Nephron (organoid): ENCODE results near the gene C2orf72.

Experiments used
- H3K27ac Mint-ChIP-seq, 3 experiments: 2 replicates each; pipeline ENCODE4 v1.8.0; 2020; ENCODE audit warnings: mixed read lengths in 3 of 3, mild to moderate bottlenecking in 2 of 3, moderate library complexity in 1 of 3
- H3K27me3 Mint-ChIP-seq: 2 replicates; pipeline ENCODE4 v1.8.0; 2021; ENCODE audit warnings: low read depth, mild to moderate bottlenecking, moderate library complexity, mixed read lengths
- H3K36me3 Mint-ChIP-seq: 2 replicates; pipeline ENCODE4 v1.8.0; 2020; ENCODE audit warnings: low read depth, mixed read lengths
- H3K4me1 Mint-ChIP-seq: 2 replicates; pipeline ENCODE4 v1.8.0; 2020; ENCODE audit warnings: mixed read lengths
- H3K4me3 Mint-ChIP-seq, 3 experiments: 2 replicates each; pipeline ENCODE4 v1.8.0; 2020; ENCODE audit warnings: mild to moderate bottlenecking in 3 of 3, mixed read lengths in 3 of 3, moderate library complexity in 2 of 3
- H3K9me3 Mint-ChIP-seq: 2 replicates; pipeline ENCODE4 v1.8.0; 2020; ENCODE audit warnings: mixed read lengths
- TF ChIP-seq, protein P1 (sequence below), 3 experiments: fragments of 200-600 bp; sonication (generic); IDR thresholded peaks; one replicate each; pipeline ENCODE4 v1.5.0; 2021; ENCODE audit warnings: antibody characterized with exemption in 3 of 3; ENCODE audit not compliant: unreplicated experiment in 3 of 3

The C2orf72 gene

DNA sequence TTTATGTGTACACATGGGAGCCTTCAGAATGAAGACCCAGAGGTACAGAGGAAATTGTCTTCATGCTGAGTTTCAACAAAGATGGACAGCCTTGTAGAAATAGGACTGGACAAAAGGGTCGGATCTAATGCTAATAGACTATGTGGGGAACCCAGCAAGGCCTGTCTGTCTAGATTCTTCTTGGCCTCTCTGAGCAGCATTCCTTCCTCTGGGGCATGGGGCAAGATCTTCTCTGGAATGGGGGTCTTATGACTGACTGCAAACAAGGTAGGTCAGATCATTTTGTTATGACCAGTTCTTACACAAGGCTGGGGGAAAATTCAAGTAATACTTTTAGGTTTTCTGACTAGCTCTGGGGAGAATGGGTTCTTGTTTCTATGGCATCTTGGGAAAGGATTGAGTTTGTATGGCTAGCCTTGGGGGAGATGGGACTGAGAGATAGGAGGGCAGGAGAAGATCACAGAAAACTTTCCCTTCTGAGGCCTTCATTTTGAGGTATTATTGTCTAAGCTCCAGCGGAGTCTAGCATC, 27.1 kb upstream of the C2orf72 start:
- peaks cover 3% of the 10 kb centered on the region for H3K9me3 Mint-ChIP-seq
- H3K27ac Mint-ChIP-seq = no peak overlapping the region
- H3K4me3 Mint-ChIP-seq = no peak overlapping the region
- TF ChIP-seq, protein P1, sequence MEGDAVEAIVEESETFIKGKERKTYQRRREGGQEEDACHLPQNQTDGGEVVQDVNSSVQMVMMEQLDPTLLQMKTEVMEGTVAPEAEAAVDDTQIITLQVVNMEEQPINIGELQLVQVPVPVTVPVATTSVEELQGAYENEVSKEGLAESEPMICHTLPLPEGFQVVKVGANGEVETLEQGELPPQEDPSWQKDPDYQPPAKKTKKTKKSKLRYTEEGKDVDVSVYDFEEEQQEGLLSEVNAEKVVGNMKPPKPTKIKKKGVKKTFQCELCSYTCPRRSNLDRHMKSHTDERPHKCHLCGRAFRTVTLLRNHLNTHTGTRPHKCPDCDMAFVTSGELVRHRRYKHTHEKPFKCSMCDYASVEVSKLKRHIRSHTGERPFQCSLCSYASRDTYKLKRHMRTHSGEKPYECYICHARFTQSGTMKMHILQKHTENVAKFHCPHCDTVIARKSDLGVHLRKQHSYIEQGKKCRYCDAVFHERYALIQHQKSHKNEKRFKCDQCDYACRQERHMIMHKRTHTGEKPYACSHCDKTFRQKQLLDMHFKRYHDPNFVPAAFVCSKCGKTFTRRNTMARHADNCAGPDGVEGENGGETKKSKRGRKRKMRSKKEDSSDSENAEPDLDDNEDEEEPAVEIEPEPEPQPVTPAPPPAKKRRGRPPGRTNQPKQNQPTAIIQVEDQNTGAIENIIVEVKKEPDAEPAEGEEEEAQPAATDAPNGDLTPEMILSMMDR (IDR thresholded peaks at IDR 0.05; ENCODE audit: unreplicated experiment in 3 of 3) = no peak
- no peaks in the 10 kb centered on the region for H3K4me1 Mint-ChIP-seq
- H3K27me3 Mint-ChIP-seq = peaks cover 33% of the 10 kb centered on the region
- H3K36me3 Mint-ChIP-seq = peaks cover 4% of the 10 kb centered on the region

DNA sequence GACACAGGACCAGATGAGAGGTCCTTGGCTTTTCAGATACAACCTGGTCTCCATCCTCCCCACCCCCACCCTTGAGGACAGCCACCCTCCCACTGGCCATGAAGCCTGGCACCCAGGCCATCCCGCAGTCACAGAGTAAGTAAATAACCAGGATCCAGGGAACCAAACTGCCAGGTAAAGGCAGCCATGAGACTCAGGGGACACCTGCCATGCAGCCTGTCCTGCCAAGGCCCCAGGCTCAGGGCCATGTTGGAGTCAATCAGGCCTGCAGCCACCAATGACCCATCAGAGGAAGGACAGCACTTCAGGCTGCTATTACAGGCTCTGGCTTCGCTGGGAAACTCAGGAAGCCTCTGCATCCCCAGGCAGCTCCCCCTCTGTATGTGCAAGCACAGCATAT, 25.8 kb upstream of the C2orf72 start:
- Mint-ChIP-seq H3K36me3 (no peaks in the 10 kb centered on the region), H3K27me3 (peaks cover 37% of the 10 kb centered on the region), H3K4me1 (no peaks in the 10 kb centered on the region), H3K27ac (no peak overlapping the region), H3K4me3 (no peak overlapping the region), H3K9me3 (no peaks in the 10 kb centered on the region)
- TF ChIP-seq, protein P1 (IDR thresholded peaks at IDR 0.05; ENCODE audit: unreplicated experiment in 3 of 3) = no peak

DNA sequence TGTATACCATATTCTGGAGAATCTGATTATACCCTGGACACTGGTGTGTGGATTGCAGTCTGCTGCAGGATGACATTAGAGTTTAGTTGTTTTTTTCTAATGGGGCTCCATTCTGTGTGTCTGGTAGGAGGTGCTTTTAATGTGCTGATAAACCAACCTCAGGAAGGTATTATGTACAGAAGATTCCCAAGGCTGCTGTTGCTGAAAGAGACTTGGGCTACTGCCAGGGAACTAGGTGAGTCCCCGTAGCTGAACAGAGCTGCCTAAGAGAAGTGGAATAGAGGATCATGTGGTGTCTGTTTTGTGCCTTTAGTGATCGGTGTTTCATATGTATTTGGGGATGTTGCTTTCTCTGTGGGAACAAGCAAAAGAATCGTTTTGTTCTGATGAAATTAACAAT, 24.9 kb upstream of the C2orf72 start:
- H3K4me1 Mint-ChIP-seq = no peaks in the 10 kb centered on the region
- H3K27me3 Mint-ChIP-seq = peaks cover 45% of the 10 kb centered on the region
- H3K4me3 Mint-ChIP-seq = no peak overlapping the region
- H3K27ac Mint-ChIP-seq = no peak overlapping the region
- no peaks in the 10 kb centered on the region for H3K36me3 Mint-ChIP-seq
- TF ChIP-seq, protein P1 (IDR thresholded peaks at IDR 0.05; ENCODE audit: unreplicated experiment in 3 of 3) = no peak
- no peaks in the 10 kb centered on the region for H3K9me3 Mint-ChIP-seq

DNA sequence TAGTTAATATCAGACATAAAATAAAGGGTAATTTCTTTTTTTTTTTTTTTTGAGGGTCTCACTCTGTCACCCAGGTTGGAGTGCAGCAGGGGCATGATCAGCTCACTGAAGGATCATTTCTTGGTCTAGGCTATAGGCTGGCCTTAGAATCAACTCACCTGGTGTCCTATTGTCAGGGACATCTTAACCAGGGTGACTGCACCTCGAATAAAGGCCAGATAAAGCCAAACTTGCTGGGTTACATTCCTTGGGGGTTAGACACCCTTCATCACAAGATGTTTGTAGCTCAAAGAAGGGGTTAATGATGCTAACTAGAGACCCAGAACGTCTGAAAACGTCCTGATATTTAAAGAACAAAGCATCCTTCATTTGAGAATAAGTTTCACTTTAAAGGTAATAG, 23.5 kb upstream of the C2orf72 start:
- H3K27ac Mint-ChIP-seq = no peak overlapping the region
- no peaks in the 10 kb centered on the region for H3K9me3 Mint-ChIP-seq
- peaks cover 46% of the 10 kb centered on the region for H3K27me3 Mint-ChIP-seq
- no peaks in the 10 kb centered on the region for H3K36me3 Mint-ChIP-seq
- no peak overlapping the region for H3K4me3 Mint-ChIP-seq
- TF ChIP-seq, protein P1 (IDR thresholded peaks at IDR 0.05; ENCODE audit: unreplicated experiment in 3 of 3) = no peak
- no peaks in the 10 kb centered on the region for H3K4me1 Mint-ChIP-seq

DNA sequence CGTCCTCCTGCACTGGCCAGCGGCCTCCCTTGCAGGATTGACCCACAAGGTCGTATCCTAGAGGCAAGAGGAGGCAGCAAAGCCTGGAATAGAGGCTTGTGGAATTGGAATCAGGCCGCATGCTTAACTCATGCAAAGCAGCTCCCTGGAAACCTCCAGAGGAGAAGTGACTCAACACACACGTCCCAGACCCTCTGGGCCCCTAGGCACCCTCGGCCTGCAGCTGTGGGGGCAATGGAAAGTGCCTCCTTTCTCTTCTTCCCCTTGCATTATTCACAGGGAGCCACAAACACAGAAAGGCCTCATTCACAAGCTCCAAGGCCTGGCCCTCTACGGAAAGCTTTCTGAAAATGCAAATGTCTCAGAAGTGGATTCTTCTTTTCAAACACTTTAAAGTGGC, 21.8 kb upstream of the C2orf72 start:
- H3K36me3 Mint-ChIP-seq = no peaks in the 10 kb centered on the region
- TF ChIP-seq, protein P1 (IDR thresholded peaks at IDR 0.05; ENCODE audit: unreplicated experiment in 3 of 3) = no peak
- no peak overlapping the region for H3K4me3 Mint-ChIP-seq
- H3K27ac Mint-ChIP-seq = no peak overlapping the region
- H3K9me3 Mint-ChIP-seq = peaks cover 4% of the 10 kb centered on the region
- peaks cover 42% of the 10 kb centered on the region for H3K27me3 Mint-ChIP-seq
- H3K4me1 Mint-ChIP-seq = no peaks in the 10 kb centered on the region

DNA sequence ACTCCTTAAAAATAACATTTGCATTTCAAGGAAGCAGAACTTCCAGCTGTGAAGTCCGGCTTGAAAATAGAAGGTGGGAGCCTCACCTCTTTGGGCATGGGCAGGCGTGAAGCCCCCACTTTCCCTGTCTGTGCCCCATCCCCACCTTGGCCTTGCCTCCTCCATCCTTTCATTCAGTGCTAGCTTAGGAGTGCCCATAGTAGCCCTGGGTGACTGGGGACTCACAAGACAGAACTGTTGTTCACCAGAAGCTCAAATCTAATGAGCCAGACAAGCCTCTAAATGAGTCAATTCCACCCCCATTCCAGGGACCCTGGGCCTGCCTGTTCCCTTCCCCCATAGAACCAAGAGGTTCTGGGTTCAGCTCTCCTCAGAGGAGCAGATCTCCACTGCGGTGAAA, 21.4 kb upstream of the C2orf72 start:
- no peaks in the 10 kb centered on the region for H3K36me3 Mint-ChIP-seq
- TF ChIP-seq, protein P1 (IDR thresholded peaks at IDR 0.05; ENCODE audit: unreplicated experiment in 3 of 3) = no peak
- H3K27me3 Mint-ChIP-seq = peaks cover 42% of the 10 kb centered on the region
- no peak overlapping the region for H3K4me3 Mint-ChIP-seq
- peaks cover 4% of the 10 kb centered on the region for H3K9me3 Mint-ChIP-seq
- H3K27ac Mint-ChIP-seq = no peak overlapping the region
- no peaks in the 10 kb centered on the region for H3K4me1 Mint-ChIP-seq
